HG03354 (cell line): ENCODE results near the gene FAM234B.
A peak's percentile ranks its signal among the peaks of the same experiment; 100 is the strongest.

Source experiments
- ATAC-seq: cut with Tn5 transposase; IDR thresholded peaks from one replicate; pipeline ENCODE4 v1.9.1; 2021; ENCODE audit warnings: mild to moderate bottlenecking; ENCODE audit not compliant: unreplicated experiment, poor library complexity, severe bottlenecking

Gene FAM234B

GRCh38 chr12:13044002-13044905 lies at the start of gene FAM234B:
Gene FAM234B (plus strand): TSS chr12:13044381. CDS start chr12:13044404, 23 bp downstream.
- ATAC-seq: peak; percentile 84

GRCh38 chr12:12995088-12995487 lies 49.1 kb upstream of the FAM234B start:
- no peak for ATAC-seq

- no peak for ATAC-seq
Measured at GRCh38 chr12:12996209-12996608, 48.0 kb upstream of the FAM234B start.

- ATAC-seq: no peak
Measured at GRCh38 chr12:12997156-12997555, 47.0 kb upstream of the FAM234B start.

- ATAC-seq: no peak
Measured at GRCh38 chr12:12997734-12998133, 46.4 kb upstream of the FAM234B start.

- ATAC-seq: no peak
Measured at GRCh38 chr12:12998248-12998647, 45.9 kb upstream of the FAM234B start.

GRCh38 chr12:12999271-12999958 lies 44.8 kb upstream of the FAM234B start:
- no peak for ATAC-seq

GRCh38 chr12:12999959-13000615 lies 44.1 kb upstream of the FAM234B start, which contains the start of gene HEBP1:
Gene HEBP1 (minus strand): TSS chr12:13000265. CDS start chr12:13000114, 151 bp downstream.
- peak; percentile 87 for ATAC-seq

GRCh38 chr12:13000616-13000924 lies 43.6 kb upstream of the FAM234B start:
- peak; percentile 42 for ATAC-seq

GRCh38 chr12:13000925-13001774 lies 43.0 kb upstream of the FAM234B start:
- peak; percentile 30 for ATAC-seq

GRCh38 chr12:13001775-13002040 lies 42.5 kb upstream of the FAM234B start:
- no peak for ATAC-seq

GRCh38 chr12:13002301-13003097 lies 41.7 kb upstream of the FAM234B start:
- no peak for ATAC-seq

GRCh38 chr12:13004361-13004760 lies 39.8 kb upstream of the FAM234B start:
- no peak for ATAC-seq

- ATAC-seq: no peak
Measured at GRCh38 chr12:13004986-13005385, 39.2 kb upstream of the FAM234B start.

GRCh38 chr12:13005649-13006048 lies 38.5 kb upstream of the FAM234B start:
- ATAC-seq: no peak

- ATAC-seq: no peak
Measured at GRCh38 chr12:13007496-13008233, 36.5 kb upstream of the FAM234B start.

GRCh38 chr12:13008741-13009380 lies 35.3 kb upstream of the FAM234B start:
- no peak for ATAC-seq

GRCh38 chr12:13011098-13011497 lies 33.1 kb upstream of the FAM234B start:
- ATAC-seq: no peak
